ENCODE results near the gene SLC26A9.
A peak's percentile ranks its signal among the peaks of the same experiment; 100 is the strongest.

Gene SLC26A9

DNA sequence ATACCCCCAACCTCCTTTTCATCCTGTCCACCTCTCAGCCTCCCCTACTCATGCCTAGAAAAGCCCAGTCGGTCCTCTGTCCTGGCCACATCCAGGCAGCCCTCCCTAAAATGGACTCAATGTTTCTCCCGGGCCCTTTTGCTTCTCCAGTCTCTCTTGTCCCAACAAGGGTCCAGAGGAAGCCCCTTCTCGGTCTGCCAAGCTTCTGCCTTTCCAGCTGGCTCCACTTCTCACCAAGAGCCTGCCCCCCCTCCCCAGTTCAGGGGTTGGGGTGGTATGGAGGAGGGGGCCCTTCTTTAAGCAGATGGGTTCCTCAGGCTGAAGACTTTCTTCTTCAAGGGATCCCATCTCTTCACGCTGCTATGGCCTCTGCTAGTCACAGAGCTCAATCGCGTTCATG is 36.0 kb upstream of the SLC26A9 start:
- TF ChIP-seq, protein P1, sequence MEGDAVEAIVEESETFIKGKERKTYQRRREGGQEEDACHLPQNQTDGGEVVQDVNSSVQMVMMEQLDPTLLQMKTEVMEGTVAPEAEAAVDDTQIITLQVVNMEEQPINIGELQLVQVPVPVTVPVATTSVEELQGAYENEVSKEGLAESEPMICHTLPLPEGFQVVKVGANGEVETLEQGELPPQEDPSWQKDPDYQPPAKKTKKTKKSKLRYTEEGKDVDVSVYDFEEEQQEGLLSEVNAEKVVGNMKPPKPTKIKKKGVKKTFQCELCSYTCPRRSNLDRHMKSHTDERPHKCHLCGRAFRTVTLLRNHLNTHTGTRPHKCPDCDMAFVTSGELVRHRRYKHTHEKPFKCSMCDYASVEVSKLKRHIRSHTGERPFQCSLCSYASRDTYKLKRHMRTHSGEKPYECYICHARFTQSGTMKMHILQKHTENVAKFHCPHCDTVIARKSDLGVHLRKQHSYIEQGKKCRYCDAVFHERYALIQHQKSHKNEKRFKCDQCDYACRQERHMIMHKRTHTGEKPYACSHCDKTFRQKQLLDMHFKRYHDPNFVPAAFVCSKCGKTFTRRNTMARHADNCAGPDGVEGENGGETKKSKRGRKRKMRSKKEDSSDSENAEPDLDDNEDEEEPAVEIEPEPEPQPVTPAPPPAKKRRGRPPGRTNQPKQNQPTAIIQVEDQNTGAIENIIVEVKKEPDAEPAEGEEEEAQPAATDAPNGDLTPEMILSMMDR (IDR thresholded peaks at IDR 0.05; ENCODE audit: low read depth, low read length, missing control alignments): no peak
- no peak overlapping the region for H3K4me3 ChIP-seq (ENCODE audit: low read depth, low read length)
- DNase-seq (ENCODE audit: low read depth): no peak

DNA sequence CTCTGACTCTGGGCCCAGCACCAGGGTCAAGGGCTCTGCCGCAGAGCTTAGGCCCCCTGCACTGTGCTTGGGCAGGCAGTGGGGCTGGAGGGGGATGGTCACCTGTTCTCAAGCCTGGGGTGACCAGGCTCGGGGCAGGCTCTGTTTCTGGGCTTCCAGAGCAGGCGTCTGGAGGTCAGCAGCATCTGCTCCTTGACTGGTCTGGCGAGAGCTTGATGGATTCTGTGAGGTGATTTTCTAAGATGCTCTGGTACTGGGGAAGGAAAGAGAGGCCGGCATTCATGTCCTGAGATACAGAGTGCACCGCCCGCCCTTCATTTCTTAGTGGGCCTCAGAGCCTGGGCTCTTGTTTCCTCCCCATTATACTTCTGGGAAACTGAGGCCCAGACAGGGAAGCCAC is 35.4 kb upstream of the SLC26A9 start:
- TF ChIP-seq, protein P1 (IDR thresholded peaks at IDR 0.05; ENCODE audit: low read depth, low read length, missing control alignments): no peak
- no peak overlapping the region for H3K4me3 ChIP-seq (ENCODE audit: low read depth, low read length)
- no peak for DNase-seq (ENCODE audit: low read depth)

DNA sequence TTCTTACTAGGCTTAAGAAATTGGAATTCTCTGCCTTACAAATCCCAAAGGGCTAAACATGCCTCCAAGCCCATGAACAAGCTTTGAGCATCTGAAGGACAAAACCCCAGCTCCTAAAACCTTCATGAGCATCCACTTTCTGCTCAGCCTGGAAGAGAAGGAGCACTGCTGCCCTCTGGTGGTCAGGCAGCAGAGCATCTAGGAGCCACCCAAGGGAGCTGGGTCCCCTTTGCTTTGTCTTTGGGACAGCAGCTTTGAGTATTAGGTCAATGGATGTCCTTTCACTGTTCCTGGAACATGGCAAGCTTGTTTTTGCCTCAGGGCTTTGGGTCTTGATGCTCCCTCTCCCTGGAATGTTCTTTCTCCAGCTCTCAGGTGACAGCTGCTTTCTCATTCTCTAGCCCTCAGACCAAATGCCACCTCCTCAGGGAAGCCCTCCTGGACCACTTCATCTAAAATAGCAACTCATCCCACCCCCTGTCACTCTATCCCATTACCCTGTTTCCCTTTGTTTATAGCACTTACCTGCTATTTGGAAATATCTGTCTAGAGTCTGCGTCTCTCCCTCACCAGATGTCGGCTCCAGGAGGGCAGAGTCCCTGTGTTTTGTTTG is 34.3 kb upstream of the SLC26A9 start:
- TF ChIP-seq, protein P1 (IDR thresholded peaks at IDR 0.05; ENCODE audit: low read depth, low read length, missing control alignments): peak; percentile 97
- peak; percentile 47 for DNase-seq (ENCODE audit: low read depth)
- no peak overlapping the region for H3K4me3 ChIP-seq (ENCODE audit: low read depth, low read length)

DNA sequence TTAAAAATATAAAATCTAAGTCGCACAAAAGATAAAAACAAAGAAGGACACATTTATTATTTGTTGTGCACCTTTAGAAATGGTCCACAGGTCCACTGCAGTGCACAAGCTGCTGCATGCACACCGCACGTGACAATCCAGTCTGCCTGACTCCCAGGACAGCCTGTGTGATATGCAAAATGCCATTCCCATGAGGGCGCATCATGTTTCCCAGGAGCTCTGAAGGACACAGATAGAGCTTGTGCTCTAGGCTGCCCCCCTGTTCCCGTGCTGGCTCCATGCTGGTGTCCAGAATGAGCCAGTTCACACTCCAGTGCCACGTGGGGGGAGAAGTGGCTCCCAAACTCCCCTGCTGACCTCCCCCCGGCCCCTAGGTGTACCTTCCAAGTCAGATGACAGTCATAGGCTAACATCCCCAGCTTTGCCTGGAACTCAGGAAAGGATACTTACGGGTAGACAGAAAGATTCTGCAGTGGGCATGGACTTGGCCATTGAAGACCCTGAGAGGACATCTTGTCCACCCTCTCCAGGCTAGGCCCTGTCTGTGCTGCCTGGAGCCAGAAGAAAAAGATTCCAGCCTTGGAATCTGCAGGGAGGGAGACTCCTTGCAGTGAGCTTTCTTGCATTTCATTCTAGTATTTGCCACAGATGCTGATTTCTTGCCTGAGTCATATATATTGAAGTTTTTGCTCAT is 33.6 kb upstream of the SLC26A9 start:
- no peak overlapping the region for H3K4me3 ChIP-seq (ENCODE audit: low read depth, low read length)
- TF ChIP-seq, protein P1 (IDR thresholded peaks at IDR 0.05; ENCODE audit: low read depth, low read length, missing control alignments): no peak
- no peak for DNase-seq (ENCODE audit: low read depth)

DNA sequence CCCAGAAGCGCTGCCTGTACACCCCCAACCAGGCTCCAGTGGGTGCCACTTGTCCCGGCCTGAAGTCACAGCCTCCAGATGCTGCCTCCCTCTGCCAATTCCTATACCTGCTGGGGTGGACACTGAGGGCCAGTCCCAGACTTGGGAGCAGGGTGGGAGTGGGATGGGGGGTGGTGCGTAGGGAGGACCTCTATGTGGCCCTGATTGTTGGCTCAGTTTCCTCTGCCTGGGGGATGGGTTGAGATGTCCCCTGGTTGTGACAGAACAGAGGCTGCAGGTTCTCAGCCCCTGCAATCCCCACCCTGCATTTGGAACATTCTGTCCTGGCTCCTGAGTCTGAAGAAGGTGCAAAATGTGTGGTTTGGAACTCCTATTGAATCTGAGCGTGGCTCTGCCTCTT is 32.8 kb upstream of the SLC26A9 start:
- TF ChIP-seq, protein P1 (IDR thresholded peaks at IDR 0.05; ENCODE audit: low read depth, low read length, missing control alignments): no peak
- no peak overlapping the region for H3K4me3 ChIP-seq (ENCODE audit: low read depth, low read length)
- no peak for DNase-seq (ENCODE audit: low read depth)

DNA sequence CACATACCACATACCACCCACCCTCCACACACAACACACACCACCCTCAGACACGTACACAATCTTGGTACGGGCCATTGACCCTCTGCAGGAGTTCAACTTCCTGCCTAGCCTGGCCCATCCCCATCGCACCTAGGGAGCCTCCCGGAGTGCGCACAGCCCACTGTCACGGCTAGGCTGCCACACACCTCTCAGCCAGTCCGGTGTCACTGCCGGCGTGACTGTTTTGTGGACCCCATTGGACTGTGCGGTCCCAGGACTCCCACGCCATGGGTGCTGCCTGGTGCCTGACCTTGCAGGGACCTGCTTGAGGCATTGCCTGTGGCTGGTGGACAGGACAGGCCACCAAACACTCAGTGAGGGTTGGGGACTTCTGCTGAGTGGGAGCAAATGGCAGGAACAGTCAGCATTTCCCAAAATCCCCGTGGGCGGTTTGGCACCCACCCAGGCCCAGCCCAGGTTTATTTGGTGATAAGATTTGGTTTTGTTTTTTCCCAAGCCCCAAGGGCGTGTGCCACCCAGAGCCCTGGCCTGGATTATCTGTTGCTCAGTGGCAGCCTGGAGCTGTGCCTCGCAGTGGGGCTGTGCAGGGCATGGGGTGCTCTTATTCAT is 32.2 kb upstream of the SLC26A9 start:
- no peak overlapping the region for H3K4me3 ChIP-seq (ENCODE audit: low read depth, low read length)
- DNase-seq (ENCODE audit: low read depth): no peak
- TF ChIP-seq, protein P1 (IDR thresholded peaks at IDR 0.05; ENCODE audit: low read depth, low read length, missing control alignments): no peak

Measured in GM12864 (cell line).